ENCODE measurements around the gene MTR. TPM values are rescaled to one million over a fixed set of nuclear protein-coding genes. Genes with fewer than 3 reads are reported as not detected.

The MTR gene
- total RNA-seq, 2 donors from 2014 or later, result 31.3 to 39.8 TPM

DNA sequence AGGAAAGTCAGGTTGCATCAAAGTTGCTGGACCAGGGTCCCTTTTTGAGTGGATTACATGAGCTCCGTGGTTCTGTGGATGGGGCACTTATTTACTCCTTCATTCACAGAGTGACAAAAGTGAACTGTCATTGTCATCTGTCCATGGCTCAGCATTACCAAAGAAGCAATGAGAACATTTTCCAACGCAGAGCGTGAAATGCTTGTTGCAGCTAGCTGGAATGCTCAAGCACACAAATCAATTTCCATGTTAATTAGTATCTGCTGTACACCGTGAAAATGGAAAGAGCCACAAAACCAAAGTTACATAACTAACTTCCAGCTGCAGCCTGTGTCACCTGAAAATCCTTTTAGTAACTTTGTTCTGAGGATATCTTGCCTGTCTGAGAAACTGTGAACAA lies 130.3 kb downstream of the MTR start:
- Histone ChIP-seq H3K4me3 (no peak overlapping the region), H3K27me3 (replicated peaks; ENCODE audit: insufficient read depth) (no peaks in the 10 kb centered on the region), H3K4me1 (ENCODE audit: control insufficient read depth in 1 of 2, low read depth in 2 of 2) (no peaks in the 10 kb centered on the region), H3K9me3 (no peaks in the 10 kb centered on the region), H3K36me3 (no peaks in the 10 kb centered on the region), H3K27ac (no peak overlapping the region)
- DNase-seq (ENCODE audit: low spot score), result no peak
- ATAC-seq (ENCODE audit: insufficient number of reproducible peaks, low FRiP score, low read depth), result no peak
- TF ChIP-seq, protein P1, sequence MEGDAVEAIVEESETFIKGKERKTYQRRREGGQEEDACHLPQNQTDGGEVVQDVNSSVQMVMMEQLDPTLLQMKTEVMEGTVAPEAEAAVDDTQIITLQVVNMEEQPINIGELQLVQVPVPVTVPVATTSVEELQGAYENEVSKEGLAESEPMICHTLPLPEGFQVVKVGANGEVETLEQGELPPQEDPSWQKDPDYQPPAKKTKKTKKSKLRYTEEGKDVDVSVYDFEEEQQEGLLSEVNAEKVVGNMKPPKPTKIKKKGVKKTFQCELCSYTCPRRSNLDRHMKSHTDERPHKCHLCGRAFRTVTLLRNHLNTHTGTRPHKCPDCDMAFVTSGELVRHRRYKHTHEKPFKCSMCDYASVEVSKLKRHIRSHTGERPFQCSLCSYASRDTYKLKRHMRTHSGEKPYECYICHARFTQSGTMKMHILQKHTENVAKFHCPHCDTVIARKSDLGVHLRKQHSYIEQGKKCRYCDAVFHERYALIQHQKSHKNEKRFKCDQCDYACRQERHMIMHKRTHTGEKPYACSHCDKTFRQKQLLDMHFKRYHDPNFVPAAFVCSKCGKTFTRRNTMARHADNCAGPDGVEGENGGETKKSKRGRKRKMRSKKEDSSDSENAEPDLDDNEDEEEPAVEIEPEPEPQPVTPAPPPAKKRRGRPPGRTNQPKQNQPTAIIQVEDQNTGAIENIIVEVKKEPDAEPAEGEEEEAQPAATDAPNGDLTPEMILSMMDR (IDR thresholded peaks at IDR 0.05), result no peak

DNA sequence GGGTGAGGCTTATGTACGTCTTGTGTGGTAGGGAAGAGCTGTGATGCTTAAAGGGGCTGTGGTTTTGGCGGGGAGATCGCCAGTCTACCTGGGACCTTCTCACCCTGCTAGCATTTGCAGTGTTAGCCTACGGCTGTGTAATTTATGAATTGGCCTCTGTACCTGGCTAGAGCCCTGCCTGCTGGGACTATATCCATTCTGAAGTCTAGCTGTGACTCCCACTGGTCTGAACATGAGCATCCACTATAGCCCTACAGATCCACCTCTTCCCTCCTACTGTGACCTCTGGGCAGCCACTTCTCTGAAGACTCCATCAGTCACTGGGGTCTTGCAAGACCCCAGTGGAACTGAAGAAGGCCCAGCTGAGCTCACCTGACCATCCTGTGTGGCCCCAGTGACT lies 135.4 kb downstream of the MTR start:
- Histone ChIP-seq H3K4me3 (no peak overlapping the region), H3K4me1 (ENCODE audit: control insufficient read depth in 1 of 2, low read depth in 2 of 2) (no peaks in the 10 kb centered on the region), H3K9me3 (no peaks in the 10 kb centered on the region), H3K27me3 (replicated peaks; ENCODE audit: insufficient read depth) (no peaks in the 10 kb centered on the region), H3K27ac (no peak overlapping the region), H3K36me3 (no peaks in the 10 kb centered on the region)
- ATAC-seq (ENCODE audit: insufficient number of reproducible peaks, low FRiP score, low read depth) (no peak), DNase-seq (ENCODE audit: low spot score) (no peak)
- TF ChIP-seq, protein P1 (IDR thresholded peaks at IDR 0.05), result no peak

DNA sequence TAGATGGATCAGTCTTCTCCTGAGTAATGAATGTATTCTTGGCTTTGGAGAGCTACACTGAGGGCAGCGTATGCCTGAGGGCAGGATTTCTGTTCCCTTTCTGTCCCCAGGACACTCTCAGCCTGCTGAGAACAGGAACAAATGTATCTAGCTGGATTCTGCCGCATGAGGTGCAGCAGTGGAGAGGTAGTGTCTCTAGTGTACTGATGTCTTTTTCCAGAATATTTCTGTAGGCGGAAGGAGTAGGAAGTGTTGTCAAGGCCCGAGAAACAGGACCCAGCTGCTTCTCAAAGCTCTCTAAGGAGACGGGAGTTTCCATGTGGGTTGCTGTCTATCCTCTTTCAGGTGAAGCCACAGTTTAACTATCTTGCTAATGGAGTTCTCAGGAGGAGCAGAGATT lies 143.7 kb downstream of the MTR start:
- Histone ChIP-seq H3K27ac (no peak overlapping the region), H3K9me3 (no peaks in the 10 kb centered on the region), H3K27me3 (replicated peaks; ENCODE audit: insufficient read depth) (no peaks in the 10 kb centered on the region), H3K36me3 (no peaks in the 10 kb centered on the region), H3K4me1 (ENCODE audit: control insufficient read depth in 1 of 2, low read depth in 2 of 2) (no peaks in the 10 kb centered on the region), H3K4me3 (no peak overlapping the region)
- no peak for DNase-seq (ENCODE audit: low spot score)
- no peak for ATAC-seq (ENCODE audit: insufficient number of reproducible peaks, low FRiP score, low read depth)
- TF ChIP-seq, protein P1 (IDR thresholded peaks at IDR 0.05), result no peak

DNA sequence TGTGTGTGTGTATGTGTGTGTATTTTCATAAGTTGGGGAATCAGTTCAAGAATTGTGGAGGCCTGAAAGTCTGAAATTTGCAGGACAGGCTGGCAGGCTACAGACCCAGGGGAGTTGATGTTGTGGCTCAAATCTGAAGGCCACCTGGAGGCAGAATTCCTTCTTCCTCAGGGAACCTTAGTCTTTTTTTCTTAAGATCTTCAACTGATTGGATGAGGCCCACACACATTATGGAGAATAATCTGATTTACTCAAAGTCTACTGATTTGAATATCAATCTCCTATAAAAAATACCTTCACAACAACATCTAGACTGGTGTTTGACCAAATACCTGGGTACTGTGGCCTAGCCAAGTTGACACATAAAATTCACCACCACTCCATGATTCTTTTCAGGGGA lies 147.3 kb downstream of the MTR start:
- no peak for ATAC-seq (ENCODE audit: insufficient number of reproducible peaks, low FRiP score, low read depth)
- no peak for DNase-seq (ENCODE audit: low spot score)
- Histone ChIP-seq H3K27ac (no peak overlapping the region), H3K27me3 (replicated peaks; ENCODE audit: insufficient read depth) (no peaks in the 10 kb centered on the region), H3K4me3 (no peak overlapping the region), H3K9me3 (no peaks in the 10 kb centered on the region), H3K4me1 (ENCODE audit: control insufficient read depth in 1 of 2, low read depth in 2 of 2) (peaks cover 0 to 2% of the 10 kb centered on the region in 2 donors), H3K36me3 (no peaks in the 10 kb centered on the region)
- TF ChIP-seq, protein P1 (IDR thresholded peaks at IDR 0.05), result no peak

DNA sequence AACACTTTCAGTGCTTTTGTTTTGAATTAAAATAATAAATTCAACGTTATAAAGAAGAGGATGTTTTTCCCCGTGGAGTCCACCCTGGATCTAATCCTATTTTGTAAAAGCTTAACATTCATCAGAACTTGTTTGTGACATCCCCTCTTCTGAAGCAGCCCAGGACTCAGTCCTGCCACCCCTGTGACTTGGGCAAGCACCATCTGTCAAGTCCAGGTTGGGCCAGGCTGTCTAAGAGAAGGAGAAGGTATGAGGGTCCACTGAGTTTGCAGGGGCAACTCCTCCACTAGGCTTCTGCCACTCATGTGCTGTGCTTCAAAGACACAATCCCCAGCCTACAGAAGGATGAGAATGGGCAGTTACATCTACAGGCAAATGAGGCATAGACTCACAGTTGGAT lies 149.5 kb downstream of the MTR start:
- ATAC-seq (ENCODE audit: insufficient number of reproducible peaks, low FRiP score, low read depth), result no peak
- Histone ChIP-seq H3K4me1 (ENCODE audit: control insufficient read depth in 1 of 2, low read depth in 2 of 2) (peaks cover 0 to 2% of the 10 kb centered on the region in 2 donors), H3K4me3 (no peak overlapping the region), H3K36me3 (no peaks in the 10 kb centered on the region), H3K27me3 (replicated peaks; ENCODE audit: insufficient read depth) (no peaks in the 10 kb centered on the region), H3K27ac (no peak overlapping the region), H3K9me3 (no peaks in the 10 kb centered on the region)
- DNase-seq (ENCODE audit: low spot score), result no peak
- TF ChIP-seq, protein P1 (IDR thresholded peaks at IDR 0.05), result no peak

Measured in thoracic aorta (tissue), 2 donors.